HG02973 (cell line): ENCODE data around the gene CPLX1.

Source experiments
- ATAC-seq: cut with Tn5 transposase; IDR thresholded peaks from one replicate; pipeline ENCODE4 v1.9.1; 2021; ENCODE audit warnings: moderate library complexity; ENCODE audit not compliant: unreplicated experiment

Gene CPLX1

GRCh38 chr4:793941-794621 lies 31.8 kb downstream of the CPLX1 start:
- no peak for ATAC-seq

GRCh38 chr4:793093-793861 lies 32.7 kb downstream of the CPLX1 start:
- ATAC-seq, result no peak

- ATAC-seq, result no peak
These were observed 33.3 kb downstream of the CPLX1 start for GRCh38 chr4:792626-793092.

GRCh38 chr4:791898-792625 lies 33.9 kb downstream of the CPLX1 start:
- no peak for ATAC-seq

- no peak for ATAC-seq
These were observed 34.6 kb downstream of the CPLX1 start for GRCh38 chr4:791252-791897.

GRCh38 chr4:790466-790820 lies 35.5 kb downstream of the CPLX1 start:
- ATAC-seq, result no peak

GRCh38 chr4:789571-790465 lies 36.1 kb downstream of the CPLX1 start:
- ATAC-seq, result no peak

- ATAC-seq, result no peak
These were observed 37.2 kb downstream of the CPLX1 start for GRCh38 chr4:788636-789297.

GRCh38 chr4:788006-788635 lies 37.8 kb downstream of the CPLX1 start:
- ATAC-seq, result no peak

GRCh38 chr4:787561-787981 lies 38.4 kb downstream of the CPLX1 start:
- no peak for ATAC-seq

- ATAC-seq, result no peak
These were observed 39.0 kb downstream of the CPLX1 start for GRCh38 chr4:786861-787300.

- ATAC-seq, result no peak
These were observed 39.7 kb downstream of the CPLX1 start for GRCh38 chr4:786074-786741.

GRCh38 chr4:785332-786073 lies 40.4 kb downstream of the CPLX1 start:
- no peak for ATAC-seq

GRCh38 chr4:784401-785331 lies 41.3 kb downstream of the CPLX1 start:
- ATAC-seq, result no peak

- peak; percentile 93 for ATAC-seq
These were observed 44.3 kb downstream of the CPLX1 start for GRCh38 chr4:781493-782216.
